NCI-H2029 treated with DMSO at 0.1 percent for 48 hours (cell line): ENCODE data around the gene PCLAF.

Experiments used
- DNase-seq: peaks from one replicate; lab custom pipeline; 2025; lab: John Stamatoyannopoulos, UW

The PCLAF gene

DNA sequence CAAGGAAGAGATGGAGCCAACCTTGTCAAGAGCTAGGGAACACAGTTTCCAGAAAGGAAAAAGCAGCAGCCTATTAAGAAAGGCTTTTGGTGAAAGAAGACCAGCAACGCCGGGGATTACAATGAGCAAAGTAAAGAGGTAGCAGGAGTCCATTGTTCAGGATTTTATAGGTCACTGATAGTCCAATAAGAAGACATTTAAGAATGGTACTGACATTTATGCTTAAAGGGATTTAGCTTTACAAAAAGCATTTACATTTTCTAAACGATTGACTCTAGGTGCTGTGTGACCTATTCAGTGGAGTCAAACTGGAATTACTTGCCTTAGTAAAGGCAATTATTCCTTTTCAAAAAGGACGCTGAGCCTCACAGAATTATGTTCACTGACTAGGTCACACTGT lies 66.0 kb downstream of the PCLAF start:
- no peak for DNase-seq

DNA sequence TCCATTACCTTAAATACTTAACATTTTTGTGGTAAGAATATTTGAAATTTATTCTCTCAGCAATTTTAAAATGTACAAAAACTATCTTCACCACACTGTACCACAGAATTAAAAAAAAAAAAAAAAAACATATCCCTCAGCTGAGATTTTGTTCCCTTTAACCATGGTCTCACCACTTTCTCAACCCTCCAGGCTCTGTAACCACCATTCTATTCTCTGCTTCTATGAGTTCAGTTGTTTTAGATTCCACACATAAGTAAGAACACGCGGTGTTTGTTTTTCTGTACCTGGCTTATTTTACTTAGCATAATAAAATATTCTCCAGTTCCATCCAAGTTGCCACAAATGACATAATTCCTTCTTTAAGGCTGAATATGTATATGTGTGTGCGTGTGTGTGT lies 66.8 kb downstream of the PCLAF start:
- no peak for DNase-seq
